Stimulated activated naive CD4-positive, alpha-beta T cell (primary cell): ENCODE measurements around the gene PRR3.
"Not testable (repeated sequence)": the region's sequence is repeated elsewhere in the genome, so short reads cannot be mapped to it uniquely, and the experiment has no call there.

Experiments used
- DNase-seq, 6 experiments: peaks; one replicate each; lab custom pipeline; 2025; lab: John Stamatoyannopoulos, UW

PRR3 gene, protein sequence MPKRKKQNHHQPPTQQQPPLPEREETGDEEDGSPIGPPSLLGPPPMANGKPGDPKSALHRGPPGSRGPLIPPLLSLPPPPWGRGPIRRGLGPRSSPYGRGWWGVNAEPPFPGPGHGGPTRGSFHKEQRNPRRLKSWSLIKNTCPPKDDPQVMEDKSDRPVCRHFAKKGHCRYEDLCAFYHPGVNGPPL

GRCh38 chr6:30556906-30557682, at the start of gene PRR3:
TSS of gene PRR3 (plus strand) at chr6:30557295. CDS start at chr6:30557345, 50 bp downstream.
- peak; percentile 67 to 87 (median 85) for DNase-seq

DNA sequence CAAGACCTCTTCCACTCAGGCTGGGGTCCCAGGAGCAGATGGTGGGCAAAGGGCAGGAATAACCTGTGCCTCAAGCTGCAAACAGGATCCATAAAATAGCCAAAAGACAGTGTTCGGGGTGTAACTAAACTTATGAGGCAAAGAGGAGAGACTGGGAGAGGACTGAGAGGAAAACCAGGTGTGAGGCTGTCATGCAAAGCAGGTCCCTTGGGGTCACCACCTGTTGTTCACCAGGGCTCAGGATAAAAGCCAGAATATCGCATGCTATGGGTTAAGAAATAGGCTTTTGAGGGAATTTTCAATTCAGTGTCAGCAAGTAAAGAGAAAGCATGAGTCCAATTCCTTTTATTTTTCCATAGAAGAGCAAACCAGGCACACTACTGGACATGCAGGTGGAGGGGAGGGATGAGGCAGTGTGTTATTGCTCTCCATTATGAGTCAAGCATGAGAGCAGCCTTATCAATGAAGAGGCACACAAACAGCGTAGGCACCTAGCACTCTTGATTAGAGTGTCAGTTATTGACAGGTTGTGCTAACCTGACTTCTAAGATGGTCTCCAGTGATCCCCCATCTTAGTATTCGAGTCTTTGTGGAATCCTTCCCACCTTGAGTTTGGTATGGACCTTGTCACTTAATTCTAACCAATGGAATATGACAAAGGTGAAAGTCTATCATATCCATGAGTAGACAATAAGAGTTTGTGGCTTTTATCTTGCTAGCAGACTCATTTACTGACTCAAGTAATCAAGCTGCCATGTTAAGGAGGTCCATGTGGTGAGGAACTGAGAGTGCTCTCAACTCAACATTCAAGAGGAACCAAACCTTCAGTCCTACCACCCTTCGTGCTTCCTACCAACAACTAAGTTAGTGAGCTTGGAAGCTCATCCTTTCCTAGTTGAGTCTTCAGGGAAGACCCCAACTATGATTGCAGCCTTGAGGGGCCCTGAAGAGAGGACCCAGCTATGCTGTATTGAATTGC, 49.0 kb upstream of the PRR3 start:
- DNase-seq, result no peak

- DNase-seq, result peak in 3 of 6 experiments; percentile 83 to 88 (median 85)
Measured at GRCh38 chr6:30508890-30509736, 48.0 kb upstream of the PRR3 start.

DNA sequence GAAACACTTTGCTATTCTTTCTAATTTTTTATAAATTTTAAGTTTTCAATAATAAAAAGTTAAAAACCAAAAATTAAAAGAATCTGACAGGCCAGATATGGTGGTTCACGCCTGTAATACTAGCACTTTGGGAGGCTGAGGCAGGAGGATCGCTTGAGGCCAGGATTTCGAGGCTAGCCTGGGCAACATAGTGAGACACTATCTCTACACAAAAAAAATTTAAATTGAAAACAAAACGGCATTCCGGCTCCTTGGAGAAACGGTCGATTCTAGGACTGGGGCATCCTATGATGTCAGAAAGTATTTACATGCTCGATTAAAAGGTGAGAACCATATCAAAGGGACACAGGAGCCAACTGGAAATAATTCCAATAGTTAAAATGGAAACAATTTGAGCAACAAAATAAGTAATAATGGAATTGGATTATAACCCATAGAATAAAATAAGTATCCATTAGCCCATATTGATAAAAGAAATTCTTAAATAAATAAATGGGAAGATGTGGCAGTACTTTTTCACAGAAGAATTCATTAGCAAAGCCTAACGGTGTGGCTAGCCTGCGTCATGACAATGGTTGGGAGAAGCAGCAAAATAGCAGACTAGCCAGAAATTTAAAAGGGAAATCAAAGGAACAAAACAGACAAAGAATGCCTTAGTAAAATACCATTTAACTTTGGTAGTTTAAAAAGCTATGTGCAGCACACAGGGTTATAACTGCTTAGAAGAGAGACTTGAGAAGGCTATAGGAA, 46.5 kb upstream of the PRR3 start:
- DNase-seq, result no peak

DNA sequence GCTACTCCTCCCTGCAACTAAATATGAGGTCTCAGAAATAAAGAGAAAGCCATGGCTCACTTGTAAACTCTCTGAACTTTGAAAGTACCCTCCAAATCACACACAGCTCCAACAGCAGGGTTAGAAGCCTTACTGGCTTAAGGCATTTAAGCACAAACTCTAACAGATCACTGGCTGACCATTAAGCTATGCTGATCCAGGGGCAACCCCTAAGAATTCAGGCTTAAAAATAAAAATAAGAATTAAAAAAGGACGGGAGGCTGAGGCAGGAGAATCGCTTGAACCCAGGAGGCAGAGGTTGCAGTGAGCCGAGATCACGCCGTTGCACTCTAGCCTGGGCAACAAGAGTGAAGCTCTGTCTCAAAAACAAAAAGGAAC, 45.9 kb upstream of the PRR3 start:
- DNase-seq, result no peak

DNA sequence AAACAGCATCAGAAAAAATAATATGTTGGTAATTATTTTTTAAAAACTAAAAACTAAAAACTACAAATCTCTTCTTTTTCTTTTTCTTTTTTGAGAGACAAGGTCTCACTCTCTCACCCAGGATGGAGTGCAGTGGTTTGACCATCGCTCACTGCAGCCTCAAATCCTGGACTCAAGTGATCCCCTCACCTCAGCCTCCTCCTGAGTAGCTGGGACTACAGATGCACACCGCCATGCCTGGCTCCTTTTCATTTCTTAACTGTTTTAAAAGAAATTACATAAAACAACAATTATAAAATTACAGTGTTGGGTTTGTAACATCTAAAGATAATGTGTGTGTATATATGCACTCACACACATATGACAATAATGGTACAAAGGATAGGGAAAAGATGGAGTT, 43.6 kb upstream of the PRR3 start:
- no peak for DNase-seq

- no peak for DNase-seq
Measured at GRCh38 chr6:30515106-30515505, 42.0 kb upstream of the PRR3 start.

DNA sequence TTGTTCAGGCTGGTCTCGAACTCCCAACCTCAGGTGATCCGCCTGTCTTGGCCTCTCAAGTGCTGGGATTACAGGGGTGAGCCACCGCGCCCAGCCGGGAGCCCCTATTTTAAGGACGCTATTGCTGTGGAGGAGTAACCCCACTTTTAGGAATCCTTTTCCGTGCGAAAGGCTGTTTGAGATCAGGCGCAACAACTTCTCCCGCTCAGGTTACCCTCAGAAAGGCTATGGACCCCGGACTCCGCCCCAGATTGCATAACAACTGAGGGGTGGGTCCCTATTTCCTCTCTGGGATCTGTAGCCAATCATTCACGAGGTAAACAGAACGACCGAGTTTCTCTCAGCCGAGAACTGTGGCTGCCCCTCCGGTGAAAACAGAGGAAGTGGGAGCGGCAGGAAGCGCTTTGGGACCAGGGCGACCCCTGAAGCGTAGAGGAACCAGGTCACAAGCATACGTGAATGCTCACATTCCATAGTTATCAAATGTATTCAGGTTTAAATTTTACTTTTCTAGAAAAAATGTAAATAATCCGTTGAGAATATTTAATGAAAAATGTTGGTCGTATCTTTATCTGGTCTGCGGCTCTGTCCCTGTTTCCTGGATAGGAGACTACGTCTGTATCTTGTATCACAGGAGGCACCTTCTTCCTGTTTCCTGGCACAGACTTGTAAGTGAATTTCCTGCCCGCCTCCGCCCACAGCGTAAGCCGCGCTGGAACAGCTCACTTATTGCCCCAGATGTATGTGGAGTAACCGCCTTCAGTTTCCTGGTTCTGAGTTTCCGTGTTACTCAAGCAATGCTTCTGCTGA, 40.9 kb upstream of the PRR3 start:
- peak; percentile 77 to 96 (median 92) for DNase-seq

- DNase-seq, result not testable (repeated sequence)
Measured at GRCh38 chr6:30516754-30517076, 40.4 kb upstream of the PRR3 start.

GRCh38 chr6:30517767-30518504, 39.2 kb upstream of the PRR3 start:
- DNase-seq, result not testable (repeated sequence)

GRCh38 chr6:30518505-30519145, 38.5 kb upstream of the PRR3 start:
- peak in 4 of 6 experiments; percentile 17 to 63 (median 51) for DNase-seq

- DNase-seq, result no peak
Measured at GRCh38 chr6:30520522-30520921, 36.6 kb upstream of the PRR3 start.

GRCh38 chr6:30521082-30521481, 36.0 kb upstream of the PRR3 start:
- not testable (repeated sequence) for DNase-seq

GRCh38 chr6:30521952-30522351, 35.1 kb upstream of the PRR3 start:
- DNase-seq, result not testable (repeated sequence)

GRCh38 chr6:30526444-30526843, 30.7 kb upstream of the PRR3 start:
- DNase-seq, result not testable (repeated sequence)

DNA sequence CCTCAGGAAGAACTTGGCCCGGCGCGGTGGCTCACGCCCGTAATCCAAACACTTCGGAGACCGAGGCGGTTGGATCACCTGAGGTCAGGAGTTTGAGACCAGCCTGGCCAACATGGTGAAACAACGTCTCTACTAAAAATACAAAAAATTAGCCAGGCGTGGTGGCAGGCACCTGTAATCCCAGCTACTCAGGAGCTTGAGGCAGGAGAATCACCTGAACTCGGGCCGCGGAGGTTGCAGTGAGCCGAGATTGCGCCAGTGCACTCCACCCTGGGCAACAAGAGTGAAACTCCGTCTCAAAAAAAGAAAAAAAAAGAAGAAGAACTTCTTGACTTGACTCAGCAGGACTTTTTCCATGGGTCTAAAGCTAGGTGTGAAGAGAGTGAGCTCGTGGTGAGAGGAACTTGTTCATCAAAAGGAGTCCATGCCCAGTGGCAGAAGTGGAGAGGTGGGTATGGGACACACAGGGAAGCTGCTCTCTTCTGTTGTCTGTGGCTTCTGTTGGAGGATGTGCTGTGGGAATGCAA, 27.7 kb upstream of the PRR3 start:
- not testable (repeated sequence) for DNase-seq

- no peak for DNase-seq
Measured at GRCh38 chr6:30530014-30530413, 27.1 kb upstream of the PRR3 start.
